Neural progenitor cell (in vitro differentiated cells): Measurements from ENCODE around the gene MT1HL1. TPM values are rescaled to one million over a fixed set of nuclear protein-coding genes. Genes with fewer than 3 reads are reported as not detected.

ENCODE experiments used
- DNase-seq: peaks from one replicate; pipeline ENCODE4 v3.0.0-alpha.2; 2016; ENCODE audit warnings: low spot score
- H2AFZ ChIP-seq: fragments of 200-600 bp; sonication (generic); replicated peaks from 2 replicates; pipeline ENCODE4 v1.6.1; 2016; ENCODE audit warnings: antibody characterized with exemption
- H3F3A ChIP-seq: fragments of 200-600 bp; sonication (generic); 2 replicates; pipeline ENCODE4 v1.6.1; 2016; ENCODE audit warnings: antibody characterized with exemption, low read depth
- H3K27ac ChIP-seq: fragments of 200-600 bp; sonication (generic); 2 replicates; pipeline ENCODE4 v1.5.1; 2016; ENCODE audit warnings: mild to moderate bottlenecking
- H3K27me3 ChIP-seq: fragments of 200-600 bp; sonication (generic); 2 replicates; pipeline ENCODE4 v1.6.1; 2016; ENCODE audit warnings: mild to moderate bottlenecking, moderate library complexity
- H3K36me3 ChIP-seq: fragments of 200-600 bp; sonication (generic); 2 replicates; pipeline ENCODE4 v1.5.1; 2016
- H3K4me1 ChIP-seq: fragments of 200-600 bp; sonication (generic); 2 replicates; pipeline ENCODE4 v1.6.1; 2016; ENCODE audit warnings: mixed run types
- H3K4me2 ChIP-seq: fragments of 200-600 bp; sonication (generic); 2 replicates; pipeline ENCODE4 v1.6.1; 2016
- H3K4me3 ChIP-seq: fragments of 200-600 bp; sonication (generic); 2 replicates; pipeline ENCODE4 v1.5.1; 2016
- H3K79me2 ChIP-seq: fragments of 200-600 bp; sonication (generic); 2 replicates; pipeline ENCODE4 v1.6.1; 2016; ENCODE audit warnings: low read depth
- H3K9ac ChIP-seq: fragments of 200-600 bp; sonication (generic); 2 replicates; pipeline ENCODE4 v1.6.1; 2016
- H3K9me3 ChIP-seq: fragments of 200-600 bp; sonication (generic); 2 replicates; pipeline ENCODE4 v1.5.1; 2016; ENCODE audit warnings: low read depth
- H4K20me1 ChIP-seq: fragments of 200-600 bp; sonication (generic); 2 replicates; pipeline ENCODE4 v1.6.1; 2016; ENCODE audit warnings: low read depth
- H3K27ac Mint-ChIP-seq: 3 replicates; pipeline ENCODE4 v1.8.0; 2021; ENCODE audit warnings: mixed read lengths
- H3K27me3 Mint-ChIP-seq: 2 replicates; pipeline ENCODE4 v1.8.0; 2022; ENCODE audit warnings: low read depth, mild to moderate bottlenecking, inconsistent platforms, moderate library complexity, mixed read lengths; ENCODE audit not compliant: insufficient read depth
- H3K36me3 Mint-ChIP-seq: 3 replicates; pipeline ENCODE4 v1.8.0; 2021; ENCODE audit warnings: mixed read lengths
- H3K4me1 Mint-ChIP-seq: 3 replicates; pipeline ENCODE4 v1.8.0; 2021; ENCODE audit warnings: mixed read lengths
- H3K4me3 Mint-ChIP-seq: 3 replicates; pipeline ENCODE4 v1.8.0; 2021; ENCODE audit warnings: mild to moderate bottlenecking, moderate library complexity, mixed read lengths
- H3K9me3 Mint-ChIP-seq: 3 replicates; pipeline ENCODE4 v1.8.0; 2020; ENCODE audit warnings: mixed read lengths
- EZH2 ChIP-seq: fragments of 200-600 bp; sonication (generic); IDR thresholded peaks from 2 replicates; pipeline ENCODE4 v1.6.1; 2017; ENCODE audit warnings: antibody characterized with exemption, mild to moderate bottlenecking, moderate library complexity
- EZH2phosphoT487 ChIP-seq: fragments of 200-600 bp; sonication (generic); IDR thresholded peaks from 2 replicates; pipeline ENCODE4 v1.6.1; 2017; ENCODE audit warnings: antibody characterized with exemption
- total RNA-seq: library from RNA; depleted of rRNA; stranded (reverse); fragments of >200 nt; gene quantifications from 2 replicates; pipeline ENCODE4 v1.2.3, GENCODE V29; 2015; ENCODE audit warnings: low replicate concordance
- TF ChIP-seq, protein P1 (sequence below): fragments of 200-600 bp; sonication (generic); IDR thresholded peaks from 2 replicates; pipeline ENCODE4 v1.5.1; 2017; ENCODE audit warnings: antibody characterized with exemption, mild to moderate bottlenecking

The MT1HL1 gene
- total RNA-seq, 1 donor from 2014 or later: not detected

DNA sequence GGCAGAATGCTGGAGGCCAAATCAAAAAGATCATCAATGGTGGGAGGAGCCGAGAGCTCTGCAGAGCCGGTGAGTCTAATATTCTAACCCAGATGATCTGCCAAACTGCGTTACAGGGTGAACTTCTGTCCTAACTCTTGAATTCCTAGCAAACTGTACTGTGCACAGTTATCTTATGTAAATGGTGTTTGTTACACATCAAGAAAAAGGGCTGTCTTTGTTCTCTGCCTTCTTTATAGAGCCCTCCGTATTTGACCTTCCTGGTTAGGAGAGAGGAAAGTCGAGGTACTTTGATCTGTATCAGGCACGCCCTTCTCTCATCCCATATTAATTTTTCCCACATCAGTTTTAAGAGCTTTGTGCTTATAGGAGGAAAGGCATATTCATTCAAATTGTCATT is 37.6 kb downstream of the MT1HL1 start:
- Histone ChIP-seq H3K9ac (no peak overlapping the region), H3K4me2 (no peak overlapping the region), H3K79me2 (no peaks in the 10 kb centered on the region), H3K36me3 (no peaks in the 10 kb centered on the region), H4K20me1 (no peaks in the 10 kb centered on the region), H3K27ac (no peak overlapping the region), H3K27me3 (no peaks in the 10 kb centered on the region), H2AFZ (no peak overlapping the region), H3K9me3 (no peaks in the 10 kb centered on the region), H3K4me1 (peaks cover 6% of the 10 kb centered on the region), H3K4me3 (no peak overlapping the region), H3F3A (no peaks in the 10 kb centered on the region)
- Mint-ChIP-seq H3K4me3 (no peak overlapping the region), H3K27ac (no peak overlapping the region), H3K36me3 (no peaks in the 10 kb centered on the region), H3K4me1 (peaks cover 5% of the 10 kb centered on the region), H3K27me3 (peaks cover 2% of the 10 kb centered on the region), H3K9me3 (peaks cover 7% of the 10 kb centered on the region)
- TF ChIP-seq EZH2phosphoT487: no peak
- TF ChIP-seq EZH2: no peak
- TF ChIP-seq, protein P1, sequence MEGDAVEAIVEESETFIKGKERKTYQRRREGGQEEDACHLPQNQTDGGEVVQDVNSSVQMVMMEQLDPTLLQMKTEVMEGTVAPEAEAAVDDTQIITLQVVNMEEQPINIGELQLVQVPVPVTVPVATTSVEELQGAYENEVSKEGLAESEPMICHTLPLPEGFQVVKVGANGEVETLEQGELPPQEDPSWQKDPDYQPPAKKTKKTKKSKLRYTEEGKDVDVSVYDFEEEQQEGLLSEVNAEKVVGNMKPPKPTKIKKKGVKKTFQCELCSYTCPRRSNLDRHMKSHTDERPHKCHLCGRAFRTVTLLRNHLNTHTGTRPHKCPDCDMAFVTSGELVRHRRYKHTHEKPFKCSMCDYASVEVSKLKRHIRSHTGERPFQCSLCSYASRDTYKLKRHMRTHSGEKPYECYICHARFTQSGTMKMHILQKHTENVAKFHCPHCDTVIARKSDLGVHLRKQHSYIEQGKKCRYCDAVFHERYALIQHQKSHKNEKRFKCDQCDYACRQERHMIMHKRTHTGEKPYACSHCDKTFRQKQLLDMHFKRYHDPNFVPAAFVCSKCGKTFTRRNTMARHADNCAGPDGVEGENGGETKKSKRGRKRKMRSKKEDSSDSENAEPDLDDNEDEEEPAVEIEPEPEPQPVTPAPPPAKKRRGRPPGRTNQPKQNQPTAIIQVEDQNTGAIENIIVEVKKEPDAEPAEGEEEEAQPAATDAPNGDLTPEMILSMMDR: no peak
- DNase-seq: no peak

DNA sequence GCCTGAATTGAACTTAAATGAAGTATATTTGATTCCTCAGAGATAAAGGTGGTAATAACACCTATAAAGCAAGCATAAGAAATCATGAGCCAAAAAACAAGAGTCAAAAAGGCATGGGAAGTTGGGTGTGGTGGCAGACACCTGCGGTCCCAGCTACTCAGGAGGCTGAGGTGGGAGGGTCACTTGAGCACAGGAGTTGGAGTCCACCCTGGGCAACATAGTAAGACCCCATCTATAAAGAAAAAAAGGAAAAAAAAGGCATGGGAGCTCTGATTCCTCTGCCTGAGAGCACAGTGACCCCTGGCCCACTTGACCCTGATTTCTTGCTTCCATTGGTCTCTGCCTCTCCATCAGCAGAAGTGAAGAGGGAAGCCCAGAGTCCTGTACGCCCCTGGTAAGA is 40.3 kb downstream of the MT1HL1 start:
- Histone ChIP-seq H3F3A (no peaks in the 10 kb centered on the region), H3K4me1 (peaks cover 6% of the 10 kb centered on the region), H2AFZ (no peak overlapping the region), H4K20me1 (no peaks in the 10 kb centered on the region), H3K9me3 (no peaks in the 10 kb centered on the region), H3K27ac (no peak overlapping the region), H3K4me3 (no peak overlapping the region), H3K27me3 (no peaks in the 10 kb centered on the region), H3K4me2 (no peak overlapping the region), H3K9ac (no peak overlapping the region), H3K79me2 (no peaks in the 10 kb centered on the region), H3K36me3 (no peaks in the 10 kb centered on the region)
- Mint-ChIP-seq H3K9me3 (peaks cover 14% of the 10 kb centered on the region), H3K36me3 (no peaks in the 10 kb centered on the region), H3K4me3 (no peak overlapping the region), H3K27me3 (peaks cover 9% of the 10 kb centered on the region), H3K4me1 (peaks cover 5% of the 10 kb centered on the region), H3K27ac (no peak overlapping the region)
- no peak for DNase-seq
- TF ChIP-seq EZH2phosphoT487 (no peak), EZH2 (no peak)
- TF ChIP-seq, protein P1: no peak

DNA sequence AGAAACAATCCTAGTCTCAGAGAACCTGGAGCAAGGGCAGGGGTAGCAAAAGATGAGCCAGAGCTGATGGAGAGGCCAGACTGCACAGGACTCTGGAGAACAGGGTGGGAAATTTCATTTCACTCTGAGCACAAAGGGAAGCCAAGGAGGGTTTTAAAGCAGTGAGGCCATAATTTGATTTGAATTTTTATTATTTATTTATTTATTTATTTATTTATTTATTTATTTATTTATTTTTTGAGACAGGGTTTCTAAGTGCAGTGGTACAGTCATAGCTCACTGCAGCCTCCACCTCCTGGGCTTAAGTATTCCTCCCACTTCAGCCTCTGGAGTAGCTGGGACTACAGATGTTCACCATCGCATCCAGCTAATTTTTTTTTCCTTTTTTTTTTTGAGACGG is 45.1 kb downstream of the MT1HL1 start:
- Histone ChIP-seq H3K4me2 (no peak overlapping the region), H3K36me3 (no peaks in the 10 kb centered on the region), H3K4me3 (no peak overlapping the region), H3K27me3 (no peaks in the 10 kb centered on the region), H3K9me3 (no peaks in the 10 kb centered on the region), H3K79me2 (no peaks in the 10 kb centered on the region), H4K20me1 (no peaks in the 10 kb centered on the region), H3F3A (no peaks in the 10 kb centered on the region), H2AFZ (no peak overlapping the region), H3K4me1 (no peaks in the 10 kb centered on the region), H3K9ac (no peak overlapping the region), H3K27ac (no peak overlapping the region)
- no peak for DNase-seq
- Mint-ChIP-seq H3K4me1 (no peaks in the 10 kb centered on the region), H3K27ac (no peak overlapping the region), H3K4me3 (no peak overlapping the region), H3K9me3 (peaks cover 14% of the 10 kb centered on the region), H3K36me3 (no peaks in the 10 kb centered on the region), H3K27me3 (peaks cover 9% of the 10 kb centered on the region)
- no peak for TF ChIP-seq EZH2phosphoT487
- no peak for TF ChIP-seq EZH2
- TF ChIP-seq, protein P1: no peak
